ENCODE data around the gene LHX5.
A peak's percentile ranks its signal among the peaks of the same experiment; 100 is the strongest.
"Not testable (repeated sequence)": the region's sequence is repeated elsewhere in the genome, so short reads cannot be mapped to it uniquely, and the experiment has no call there.

The LHX5 gene

GRCh38 chr12:113471619-113472171, at the start of gene LHX5:
TSS of gene LHX5 (minus strand) at chr12:113471871. CDS start at chr12:113471498, 373 bp downstream.
- DNase-seq (ENCODE audit: low read depth in 2 of 2), result no peak

- DNase-seq (ENCODE audit: low read depth in 2 of 2), result no peak
These were observed 48.0 kb upstream of the LHX5 start for GRCh38 chr12:113519464-113520307.

DNA sequence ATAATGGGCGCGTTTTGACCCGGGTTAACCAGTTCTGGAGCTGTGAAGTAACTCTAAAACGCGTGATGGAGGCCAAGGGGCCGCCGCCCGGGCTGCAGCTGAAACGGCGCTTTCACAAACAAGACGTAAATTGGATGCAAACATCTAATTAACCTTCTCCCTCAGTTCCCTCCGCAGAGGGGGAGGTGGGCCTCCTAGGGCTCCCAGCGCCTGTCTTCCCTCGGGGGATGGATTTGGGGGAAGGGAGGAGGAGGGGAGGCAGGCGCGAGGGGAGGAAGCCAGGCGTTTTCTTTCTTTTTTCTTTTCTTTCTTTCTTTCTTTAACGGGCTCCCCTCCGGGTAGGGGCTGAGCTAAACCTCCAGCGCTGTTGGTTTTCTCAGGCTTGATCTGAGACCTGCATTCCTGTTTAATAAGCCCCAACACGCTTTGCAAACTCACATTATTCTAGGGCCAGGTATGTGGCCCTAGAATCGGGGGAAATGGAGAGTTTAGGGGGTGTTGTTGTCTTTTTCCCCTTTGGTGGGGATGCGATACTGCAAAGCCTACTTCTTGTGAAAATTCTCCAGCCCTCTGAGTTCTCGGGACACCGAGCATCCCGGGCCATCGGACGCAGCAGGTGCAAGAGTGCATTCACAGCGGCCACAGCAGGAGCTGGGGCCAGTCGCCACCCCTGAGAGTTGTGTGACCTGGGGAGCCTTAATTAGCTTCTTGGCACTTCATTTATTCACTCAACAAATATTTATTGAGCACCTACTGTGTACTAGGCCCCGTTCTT, 43.6 kb upstream of the LHX5 start:
- no peak for DNase-seq (ENCODE audit: low read depth in 2 of 2)

- no peak for DNase-seq (ENCODE audit: low read depth in 2 of 2)
These were observed 42.9 kb upstream of the LHX5 start for GRCh38 chr12:113514602-113515001.

- no peak for DNase-seq (ENCODE audit: low read depth in 2 of 2)
These were observed 40.9 kb upstream of the LHX5 start for GRCh38 chr12:113512568-113512967.

GRCh38 chr12:113506867-113507266, 35.2 kb upstream of the LHX5 start:
- no peak for DNase-seq (ENCODE audit: low read depth in 2 of 2)

GRCh38 chr12:113505941-113506340, 34.3 kb upstream of the LHX5 start:
- no peak for DNase-seq (ENCODE audit: low read depth in 2 of 2)

GRCh38 chr12:113504917-113505316, 33.2 kb upstream of the LHX5 start:
- DNase-seq (ENCODE audit: low read depth in 2 of 2), result no peak

- no peak for DNase-seq (ENCODE audit: low read depth in 2 of 2)
These were observed 29.2 kb upstream of the LHX5 start for GRCh38 chr12:113500782-113501311.

DNA sequence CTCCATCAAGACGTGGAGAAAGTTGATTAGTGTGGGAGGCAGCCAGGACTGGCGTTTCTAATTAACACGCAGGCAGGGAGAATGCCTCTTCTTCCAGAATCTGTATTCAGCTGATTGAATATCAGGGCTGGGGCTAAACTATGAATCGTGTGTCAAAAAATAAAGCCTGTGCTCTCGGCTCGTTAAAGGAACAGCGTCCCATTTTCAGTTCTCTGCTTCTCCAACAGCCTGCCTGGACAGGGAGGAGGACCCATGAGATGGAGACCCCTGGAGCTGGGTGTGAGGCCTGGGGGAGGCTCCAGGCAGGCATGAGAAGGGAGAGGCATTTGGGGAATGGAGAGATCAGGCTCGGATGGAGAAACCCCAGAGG, 28.6 kb upstream of the LHX5 start:
- no peak for DNase-seq (ENCODE audit: low read depth in 2 of 2)

DNA sequence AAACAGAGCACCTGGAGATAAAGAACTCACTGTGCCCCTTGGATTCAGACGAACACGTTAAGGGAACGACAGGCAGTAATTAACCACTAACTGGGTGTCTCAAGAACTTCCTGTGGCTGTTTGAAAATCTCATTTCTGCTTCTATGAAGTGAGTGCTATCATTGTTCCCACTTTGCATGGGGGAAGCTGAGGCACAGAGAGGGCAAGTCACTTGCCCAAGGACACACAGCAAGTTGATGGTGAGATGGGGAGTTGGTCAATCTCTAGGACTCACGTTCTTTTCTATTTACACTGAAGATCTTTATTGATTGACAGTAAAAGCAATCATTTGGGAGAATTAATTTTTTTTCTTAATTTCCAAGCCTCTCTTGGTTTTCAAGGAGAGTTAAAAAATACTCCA, 26.8 kb upstream of the LHX5 start:
- DNase-seq (ENCODE audit: low read depth in 2 of 2), result no peak

DNA sequence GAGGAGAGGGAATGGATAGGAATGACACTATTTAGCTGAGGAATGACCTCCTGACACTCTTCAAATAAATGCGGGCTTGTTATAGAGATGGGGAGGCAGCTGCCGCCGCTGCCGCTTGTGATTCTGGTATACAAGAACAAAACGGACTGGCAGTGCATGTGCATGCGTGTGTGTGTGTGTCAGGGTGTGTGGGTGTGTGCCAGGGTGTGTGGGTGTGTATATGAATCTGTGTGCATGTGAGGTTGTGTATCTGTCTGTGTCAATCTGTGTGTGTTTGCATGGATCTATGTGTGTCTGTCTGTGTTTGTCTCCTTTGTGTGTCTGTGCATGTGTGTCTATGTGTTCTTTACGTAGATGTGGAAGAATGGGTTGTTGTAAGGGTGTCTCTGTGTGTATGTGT, 26.0 kb upstream of the LHX5 start:
- no peak for DNase-seq (ENCODE audit: low read depth in 2 of 2)

DNA sequence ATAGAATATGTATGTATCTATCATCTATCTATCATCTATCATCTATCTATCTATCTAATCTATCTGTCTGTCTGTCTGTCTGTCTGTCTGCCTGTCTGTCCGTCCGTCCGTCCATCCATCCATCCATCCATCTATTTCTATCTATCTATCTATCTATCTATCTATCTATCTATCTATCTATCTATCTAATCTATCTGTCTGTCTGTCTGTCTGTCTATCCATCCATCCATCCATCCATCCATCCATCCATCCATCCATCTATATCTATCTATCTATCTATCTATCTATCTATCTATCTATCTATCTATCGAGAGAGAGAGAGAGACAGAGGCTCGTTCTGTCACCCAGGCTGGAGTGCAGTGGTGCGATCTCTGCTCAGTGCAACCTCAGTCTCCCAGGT, 24.3 kb upstream of the LHX5 start:
- DNase-seq (ENCODE audit: low read depth in 2 of 2), result not testable (repeated sequence)

DNA sequence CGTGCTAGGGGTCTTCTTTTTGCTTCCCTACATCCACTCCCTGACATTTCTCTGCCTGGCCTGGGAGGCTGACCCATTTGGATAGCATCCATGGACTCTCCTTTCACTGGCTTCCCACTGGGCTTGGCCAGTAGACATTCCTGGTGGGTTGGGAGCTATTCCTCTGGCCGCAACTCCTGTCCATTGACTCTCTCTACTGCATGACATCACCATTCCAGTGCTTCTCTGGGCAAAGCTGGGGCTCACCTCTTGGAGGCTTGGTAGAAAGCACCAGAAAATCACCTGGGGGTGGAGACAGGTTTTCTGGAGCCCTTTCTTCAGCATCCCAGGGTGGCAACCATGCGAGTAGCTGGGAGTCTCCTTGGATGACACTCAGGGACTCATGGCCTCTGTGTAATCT, 16.7 kb upstream of the LHX5 start:
- DNase-seq (ENCODE audit: low read depth in 2 of 2), result no peak

DNA sequence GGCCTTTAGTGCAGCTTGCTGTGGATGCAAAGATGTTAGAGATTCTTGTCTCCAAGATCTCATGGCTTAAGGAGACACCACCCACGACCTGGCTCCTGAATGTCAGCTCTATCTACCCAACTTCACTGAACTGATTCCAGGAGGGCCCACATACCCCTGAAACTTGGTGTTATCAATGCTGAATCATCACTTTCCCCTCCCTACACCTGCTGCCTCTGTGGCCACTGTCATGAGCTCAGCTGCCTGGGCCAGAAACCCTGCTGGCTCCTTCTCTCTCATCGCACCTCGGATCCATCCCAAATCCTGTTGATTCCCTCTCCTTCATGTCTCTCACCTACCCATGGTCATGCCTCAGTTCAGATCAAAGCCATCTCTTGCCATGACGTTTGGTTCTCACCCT, 15.1 kb upstream of the LHX5 start:
- no peak for DNase-seq (ENCODE audit: low read depth in 2 of 2)

GRCh38 chr12:113485330-113485729, 13.7 kb upstream of the LHX5 start:
- DNase-seq (ENCODE audit: low read depth in 2 of 2), result no peak

GRCh38 chr12:113482334-113482733, 10.7 kb upstream of the LHX5 start:
- DNase-seq (ENCODE audit: low read depth in 2 of 2), result no peak

- DNase-seq (ENCODE audit: low read depth in 2 of 2), result no peak
These were observed 8.8 kb upstream of the LHX5 start for GRCh38 chr12:113480336-113480971.

DNA sequence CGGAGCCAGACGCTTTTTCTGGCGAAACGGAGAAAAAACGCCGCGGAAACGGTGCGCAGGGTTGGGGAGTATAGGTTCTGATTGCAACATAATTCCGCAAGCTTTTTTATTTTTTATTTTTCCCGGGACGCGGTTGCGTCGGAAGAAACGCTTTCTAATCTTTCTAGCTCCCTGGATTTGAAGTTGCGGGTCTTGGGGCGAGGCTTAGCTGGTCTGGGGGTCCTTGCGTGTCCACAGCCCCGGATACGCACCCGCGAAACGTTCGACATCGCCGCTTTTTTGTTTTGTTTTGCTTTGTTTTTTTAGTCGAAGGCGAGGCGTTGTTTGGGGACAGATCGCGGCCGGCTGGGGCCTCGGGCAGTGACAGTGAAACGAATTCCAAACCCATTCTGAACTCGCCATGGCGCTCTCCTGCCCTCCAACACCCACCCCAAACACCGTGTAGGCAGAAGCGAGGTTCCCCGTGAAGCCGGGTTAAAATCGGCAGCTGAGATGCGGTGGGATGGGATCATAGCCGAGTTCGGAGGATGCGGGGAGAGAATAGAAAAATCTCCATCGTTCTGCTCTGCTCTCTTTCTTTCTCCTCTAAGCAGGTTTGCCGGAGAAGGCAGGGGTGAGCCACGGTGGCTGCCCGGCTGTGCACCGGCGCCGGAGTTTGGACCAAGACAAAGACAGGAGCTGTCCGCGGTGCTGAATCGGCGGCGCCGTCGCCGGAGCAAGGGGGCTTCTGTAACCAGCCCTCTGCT, 8.1 kb upstream of the LHX5 start:
- peak in 1 of 2 donors; percentile 3 for DNase-seq (ENCODE audit: low read depth in 2 of 2)

DNA sequence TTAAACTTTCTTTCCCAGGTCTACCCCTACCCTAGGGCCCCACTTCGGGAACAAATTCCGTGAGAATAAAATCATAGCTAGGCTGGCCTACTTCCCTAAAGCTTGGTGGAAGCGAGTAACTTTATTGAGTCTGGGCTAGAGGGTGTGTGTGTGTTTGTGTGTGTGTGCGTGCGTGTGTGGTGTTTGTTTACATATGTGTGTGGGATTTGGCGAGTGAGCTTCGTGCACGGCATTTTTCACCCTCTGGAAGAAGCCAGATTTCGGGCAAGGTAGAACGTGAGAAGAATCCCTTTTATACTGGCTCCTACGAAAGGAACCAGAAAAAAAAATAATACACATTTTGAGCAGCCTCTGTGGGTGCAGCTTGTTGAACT, 7.5 kb upstream of the LHX5 start:
- DNase-seq (ENCODE audit: low read depth in 2 of 2), result no peak

GRCh38 chr12:113478351-113479011, 6.8 kb upstream of the LHX5 start:
- DNase-seq (ENCODE audit: low read depth in 2 of 2), result no peak

Data from stimulated activated CD8-positive, alpha-beta memory T cell treated with anti-CD3 and anti-CD28 coated beads, Interleukin-7, amount 100 ng/mL, for 1 hour (primary cell).